PC-3 (cell line): ENCODE measurements around the gene PARP12. TPM values are rescaled to one million over a fixed set of nuclear protein-coding genes. Genes with fewer than 3 reads are reported as not detected.

Experiments
- ATAC-seq: fragments of 200-7000 bp; cut with Tn5 transposase; 2 replicates; pipeline ENCODE4 v1.9.1; 2020; ENCODE audit warnings: mild to moderate bottlenecking, moderate library complexity
- BruUV-seq: library from RNA; stranded (reverse); fragments of 400-500 nt; replicated peaks from 2 replicates; lab custom pipeline; 2021; lab: Mats Ljungman, UMichigan
- CTCF ChIA-PET: fragments of 300-600 bp; sonication (Branson Sonifier 250); formaldehyde crosslinking; loops from one replicate; lab custom pipeline; 2022; ENCODE audit warnings: antibody characterized with exemption; lab: Charles Lee
- POLR2A ChIA-PET: fragments of 300-600 bp; sonication (Branson Sonifier 250); formaldehyde crosslinking; loops from one replicate; lab custom pipeline; 2022; ENCODE audit warnings: antibody characterized with exemption; ENCODE audit not compliant: unreplicated experiment; lab: Charles Lee
- DNase-seq: peaks from one replicate; pipeline ENCODE4 v3.0.0-alpha.2; 2015
- H2AFZ ChIP-seq: fragments of 300-600 bp; sonication (generic); 2 replicates; pipeline ENCODE4 v1.6.0; 2016; ENCODE audit warnings: antibody characterized with exemption, low read length
- H3F3A ChIP-seq: fragments of 300-600 bp; sonication (generic); one replicate; pipeline ENCODE4 v1.6.0; 2017; ENCODE audit warnings: antibody characterized with exemption, low read length, control low read depth, mild to moderate bottlenecking; ENCODE audit not compliant: unreplicated experiment
- H3K27ac ChIP-seq: fragments of 300-600 bp; sonication (generic); 2 replicates; pipeline ENCODE4 v1.5.1; 2016; ENCODE audit warnings: mild to moderate bottlenecking, low read length
- H3K27me3 ChIP-seq: fragments of 300-600 bp; sonication (generic); 2 replicates; pipeline ENCODE4 v1.6.1; 2016; ENCODE audit warnings: low read length, mixed read lengths
- H3K36me3 ChIP-seq: fragments of 300-600 bp; sonication (generic); 2 replicates; pipeline ENCODE4 v1.6.1; 2016; ENCODE audit warnings: low read depth, mixed run types, low read length, mixed read lengths
- H3K4me1 ChIP-seq: fragments of 300-600 bp; sonication (generic); 2 replicates; pipeline ENCODE4 v1.5.1; 2016; ENCODE audit warnings: low read length; ENCODE audit not compliant: insufficient read depth
- H3K4me2 ChIP-seq: fragments of 300-600 bp; sonication (generic); 2 replicates; pipeline ENCODE4 v1.6.0; 2016; ENCODE audit warnings: low read length
- H3K4me3 ChIP-seq: fragments of 300-600 bp; sonication (generic); 2 replicates; pipeline ENCODE4 v1.5.1; 2016; ENCODE audit warnings: mild to moderate bottlenecking, low read length, mixed read lengths
- H3K79me2 ChIP-seq: fragments of 300-600 bp; sonication (generic); 2 replicates; pipeline ENCODE4 v1.6.1; 2017; ENCODE audit warnings: low read length, mixed read lengths
- H3K9ac ChIP-seq: fragments of 300-600 bp; sonication (generic); 2 replicates; pipeline ENCODE4 v1.6.0; 2016; ENCODE audit warnings: mild to moderate bottlenecking, low read length
- H3K9me2 ChIP-seq: fragments of 300-600 bp; sonication (generic); replicated peaks from 2 replicates; pipeline ENCODE4 v1.6.1; 2016; ENCODE audit warnings: mixed run types, low read length, mixed read lengths
- H3K9me3 ChIP-seq: fragments of 300-600 bp; sonication (generic); 2 replicates; pipeline ENCODE4 v1.6.1; 2016; ENCODE audit warnings: low read length, mixed read lengths
- H4K20me1 ChIP-seq: fragments of 300-600 bp; sonication (generic); 2 replicates; pipeline ENCODE4 v1.6.1; 2016; ENCODE audit warnings: low read length, mixed read lengths
- EZH2 ChIP-seq: fragments of 300-600 bp; sonication (generic); IDR thresholded peaks from one replicate; pipeline ENCODE4 v1.6.1; 2017; ENCODE audit warnings: antibody characterized with exemption, mild to moderate bottlenecking, low read length; ENCODE audit not compliant: unreplicated experiment
- EZH2phosphoT487 ChIP-seq: fragments of 300-600 bp; sonication (generic); IDR thresholded peaks from 2 replicates; pipeline ENCODE4 v1.6.1; 2018; ENCODE audit warnings: mild to moderate bottlenecking, antibody characterized with exemption, low read length, borderline replicate concordance
- intact Hi-C: fragments of 100-400 bp; cut with micrococcal nuclease; formaldehyde crosslinking; loops from 2 replicates; pipeline ENCODE4 v1.9.0; 2023
- total RNA-seq: library from RNA; depleted of rRNA; stranded (reverse); fragments of >200 nt; gene quantifications from 2 replicates; pipeline ENCODE4 v1.2.3, GENCODE V29; 2014
- TF ChIP-seq, protein P1 (sequence below): fragments of 300-600 bp; sonication (generic); conservative IDR thresholded peaks from 2 replicates; pipeline ENCODE4 v1.5.1; 2017; ENCODE audit warnings: antibody characterized with exemption, low read depth, mild to moderate bottlenecking, low read length

PARP12 gene
- total RNA-seq, 1 experiment from 2014 or later = 28.1 TPM

DNA sequence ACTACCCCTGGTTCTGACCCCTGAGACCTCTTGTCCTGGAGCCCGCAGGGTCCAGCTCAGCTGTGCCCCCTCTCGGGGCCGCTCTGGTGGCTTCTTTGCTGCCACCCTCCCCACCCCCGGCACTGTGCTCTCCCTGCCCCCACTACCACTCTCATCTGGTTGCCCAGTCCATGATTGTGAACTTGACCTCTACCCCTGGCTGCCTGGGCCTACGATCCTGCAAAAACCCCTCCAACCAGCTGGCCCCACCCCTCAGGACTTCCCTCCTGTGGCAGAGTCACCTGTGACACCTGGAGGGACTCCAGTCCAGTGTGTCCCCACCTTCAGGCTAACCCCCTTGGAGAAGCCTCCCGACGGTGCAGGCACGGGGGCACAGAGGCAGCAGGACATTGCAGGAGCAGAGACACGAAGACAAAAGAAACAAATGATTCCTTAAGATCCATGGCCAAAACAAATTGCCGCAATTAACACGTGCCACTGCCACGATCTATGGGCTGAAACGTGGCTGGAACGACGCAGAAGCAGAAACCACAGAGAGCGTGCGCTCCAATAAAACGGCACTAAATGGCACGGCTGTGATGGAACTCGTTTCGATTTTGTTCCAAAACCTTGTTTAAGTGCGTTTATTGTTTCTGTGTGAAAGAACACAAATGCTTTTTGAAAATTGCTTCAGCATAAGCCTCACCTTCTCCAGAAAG, 72.0 kb downstream of the PARP12 start:
- no TSS peak for BruUV-seq
- Histone ChIP-seq H3F3A (no peaks in the 10 kb centered on the region), H3K9ac (no peak overlapping the region), H3K27me3 (no peaks in the 10 kb centered on the region), H3K4me3 (no peak overlapping the region), H3K9me2 (no peaks in the 10 kb centered on the region), H4K20me1 (no peaks in the 10 kb centered on the region), H3K27ac (no peak overlapping the region), H3K79me2 (no peaks in the 10 kb centered on the region), H3K36me3 (no peaks in the 10 kb centered on the region), H2AFZ (no peak overlapping the region), H3K4me2 (no peak overlapping the region), H3K4me1 (peaks cover 6% of the 10 kb centered on the region; the same call in 1 of the 2 replicates), H3K9me3 (no peaks in the 10 kb centered on the region)
- ChIA-PET POLR2A (no interaction called here), CTCF (no interaction called here)
- no peak for ATAC-seq
- no peak for DNase-seq
- intact Hi-C loops = no loop called here
- TF ChIP-seq EZH2 (no peak), EZH2phosphoT487 (no peak)
- TF ChIP-seq, protein P1, sequence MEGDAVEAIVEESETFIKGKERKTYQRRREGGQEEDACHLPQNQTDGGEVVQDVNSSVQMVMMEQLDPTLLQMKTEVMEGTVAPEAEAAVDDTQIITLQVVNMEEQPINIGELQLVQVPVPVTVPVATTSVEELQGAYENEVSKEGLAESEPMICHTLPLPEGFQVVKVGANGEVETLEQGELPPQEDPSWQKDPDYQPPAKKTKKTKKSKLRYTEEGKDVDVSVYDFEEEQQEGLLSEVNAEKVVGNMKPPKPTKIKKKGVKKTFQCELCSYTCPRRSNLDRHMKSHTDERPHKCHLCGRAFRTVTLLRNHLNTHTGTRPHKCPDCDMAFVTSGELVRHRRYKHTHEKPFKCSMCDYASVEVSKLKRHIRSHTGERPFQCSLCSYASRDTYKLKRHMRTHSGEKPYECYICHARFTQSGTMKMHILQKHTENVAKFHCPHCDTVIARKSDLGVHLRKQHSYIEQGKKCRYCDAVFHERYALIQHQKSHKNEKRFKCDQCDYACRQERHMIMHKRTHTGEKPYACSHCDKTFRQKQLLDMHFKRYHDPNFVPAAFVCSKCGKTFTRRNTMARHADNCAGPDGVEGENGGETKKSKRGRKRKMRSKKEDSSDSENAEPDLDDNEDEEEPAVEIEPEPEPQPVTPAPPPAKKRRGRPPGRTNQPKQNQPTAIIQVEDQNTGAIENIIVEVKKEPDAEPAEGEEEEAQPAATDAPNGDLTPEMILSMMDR = no peak

DNA sequence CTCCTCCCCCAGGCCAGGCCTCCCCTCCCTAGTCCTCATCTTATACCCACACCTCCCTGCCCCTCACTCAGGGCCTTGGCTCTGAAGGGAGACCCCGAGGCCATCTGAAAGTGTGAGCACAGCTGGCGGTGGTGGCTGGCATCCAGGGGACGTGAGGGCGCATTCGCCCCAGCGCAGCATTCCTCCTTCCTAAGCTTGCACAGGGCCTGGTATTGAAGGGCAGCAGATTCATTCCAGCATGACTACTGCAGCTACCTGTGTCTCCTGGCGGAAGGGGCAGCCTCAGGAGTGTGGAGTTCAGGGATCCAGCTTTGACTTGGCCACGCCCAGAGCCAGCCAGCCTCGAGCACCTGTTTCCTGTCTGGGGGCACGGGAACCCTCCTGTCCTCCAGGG, 72.6 kb downstream of the PARP12 start:
- TF ChIP-seq EZH2 (no peak), EZH2phosphoT487 (no peak)
- TF ChIP-seq, protein P1 = no peak
- no TSS peak for BruUV-seq
- ChIA-PET CTCF (no interaction called here), POLR2A (no interaction called here)
- Histone ChIP-seq H3K79me2 (no peaks in the 10 kb centered on the region), H3F3A (no peaks in the 10 kb centered on the region), H3K9me3 (no peaks in the 10 kb centered on the region), H3K27me3 (no peaks in the 10 kb centered on the region), H2AFZ (no peak overlapping the region), H3K4me3 (no peak overlapping the region), H3K27ac (no peak overlapping the region), H3K4me1 (peaks cover 6% of the 10 kb centered on the region; the same call in 1 of the 2 replicates), H3K36me3 (no peaks in the 10 kb centered on the region), H3K9ac (no peak overlapping the region), H3K4me2 (no peak overlapping the region), H4K20me1 (no peaks in the 10 kb centered on the region), H3K9me2 (no peaks in the 10 kb centered on the region)
- intact Hi-C loops = no loop called here
- no peak for DNase-seq
- no peak for ATAC-seq

DNA sequence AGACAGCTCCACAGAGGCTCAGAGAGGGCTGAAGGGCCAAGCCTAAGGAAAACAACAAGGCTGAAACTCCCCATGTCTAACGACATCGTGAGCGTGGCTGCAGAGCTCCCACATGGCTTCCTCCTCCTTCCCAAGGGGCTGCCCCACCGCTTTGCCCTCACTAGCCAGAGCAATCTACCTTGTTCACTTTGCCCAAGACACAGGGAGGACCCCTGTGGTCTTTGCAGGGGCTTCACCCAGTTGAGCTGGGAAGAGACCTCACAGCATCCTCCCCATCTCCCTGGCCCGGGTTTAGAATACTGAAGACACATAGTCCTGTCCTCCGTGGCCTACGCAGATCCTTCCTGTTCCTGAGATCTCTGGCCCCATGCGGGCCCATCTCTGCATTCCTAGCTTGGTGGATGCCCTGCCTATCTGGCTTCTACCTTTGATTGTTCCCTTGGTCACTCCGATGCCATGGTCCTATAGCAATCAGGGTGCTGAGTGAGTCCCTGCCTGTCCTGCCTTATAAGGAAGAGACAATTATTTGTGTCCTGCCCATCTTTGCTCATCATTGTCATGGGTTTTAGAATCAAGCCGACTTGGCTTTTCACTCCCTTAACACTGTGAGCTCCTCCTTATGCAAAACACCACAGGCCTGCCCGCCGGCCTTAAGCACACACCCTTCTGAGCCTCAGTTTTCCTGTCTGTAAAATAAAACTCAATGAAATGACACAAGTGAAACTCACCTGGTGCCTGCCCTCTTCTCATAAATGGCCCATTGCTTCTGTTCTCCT, 73.2 kb downstream of the PARP12 start:
- intact Hi-C loops = no loop called here
- CTCF ChIA-PET = no interaction called here
- no TSS peak for BruUV-seq

More for the DNA sequence above, 73.2 kb downstream of the PARP12 start:
- Histone ChIP-seq H3F3A (no peaks in the 10 kb centered on the region), H3K4me2 (no peak overlapping the region), H3K4me3 (no peak overlapping the region), H4K20me1 (no peaks in the 10 kb centered on the region), H2AFZ (no peak overlapping the region), H3K9me3 (no peaks in the 10 kb centered on the region), H3K9ac (no peak overlapping the region), H3K79me2 (no peaks in the 10 kb centered on the region), H3K4me1 (peaks cover 6% of the 10 kb centered on the region; the same call in 1 of the 2 replicates), H3K27me3 (no peaks in the 10 kb centered on the region), H3K27ac (no peak overlapping the region), H3K9me2 (no peaks in the 10 kb centered on the region), H3K36me3 (no peaks in the 10 kb centered on the region)
- ATAC-seq (no peak), DNase-seq (no peak)
- POLR2A ChIA-PET = no interaction called here
- no peak for TF ChIP-seq EZH2
- TF ChIP-seq, protein P1 = no peak
- TF ChIP-seq EZH2phosphoT487 = no peak
